ENCODE measurements around the gene MUL1.

The MUL1 gene

DNA sequence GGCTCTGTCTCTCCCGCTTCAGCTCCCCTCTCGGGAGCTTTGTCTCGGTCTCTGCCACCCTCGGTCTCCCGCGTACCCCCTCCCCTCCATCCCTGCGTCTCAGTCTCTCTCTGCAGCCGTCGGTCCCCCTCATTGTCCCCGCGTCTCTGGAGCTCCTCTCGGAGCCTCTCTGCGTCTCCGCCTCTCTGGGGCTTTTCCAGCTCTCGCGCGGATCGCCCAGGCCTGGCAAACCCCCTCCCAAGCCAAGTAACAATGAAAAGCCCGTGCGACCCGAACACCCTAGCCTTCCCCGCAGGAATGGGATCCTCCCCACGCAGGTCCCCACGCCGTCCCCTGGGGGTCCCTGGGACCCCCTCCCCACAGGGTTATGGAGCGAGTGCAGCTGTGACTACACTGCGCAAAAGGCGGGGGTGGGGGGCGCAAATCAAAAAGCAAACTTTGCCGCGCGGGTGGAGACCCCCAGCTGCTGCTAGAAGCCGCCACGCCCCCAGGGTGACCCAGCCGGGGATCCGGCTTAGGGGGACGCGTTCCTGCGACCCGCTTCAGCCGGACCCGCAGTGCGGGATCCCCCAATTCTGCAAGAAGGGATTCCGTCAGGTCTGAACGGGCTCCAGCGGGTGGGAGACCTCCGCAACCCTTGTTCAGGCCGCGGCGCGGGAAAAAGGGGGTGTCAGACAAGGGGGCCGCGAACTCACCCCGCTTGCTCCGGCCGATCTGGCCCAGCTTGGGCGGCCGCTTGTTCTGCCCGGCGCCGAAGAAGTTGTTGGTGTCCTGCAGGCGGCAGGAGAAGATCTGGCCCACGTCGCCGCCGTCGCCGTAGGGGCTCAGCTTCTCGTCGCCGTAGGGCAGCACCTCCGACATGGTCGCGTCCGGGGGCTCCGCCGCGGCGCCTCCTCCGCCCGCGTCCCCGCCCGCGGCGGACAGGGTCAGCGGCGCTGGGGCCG lies 23.2 kb downstream of the MUL1 start:
- peak; percentile 63 for DNase-seq

DNA sequence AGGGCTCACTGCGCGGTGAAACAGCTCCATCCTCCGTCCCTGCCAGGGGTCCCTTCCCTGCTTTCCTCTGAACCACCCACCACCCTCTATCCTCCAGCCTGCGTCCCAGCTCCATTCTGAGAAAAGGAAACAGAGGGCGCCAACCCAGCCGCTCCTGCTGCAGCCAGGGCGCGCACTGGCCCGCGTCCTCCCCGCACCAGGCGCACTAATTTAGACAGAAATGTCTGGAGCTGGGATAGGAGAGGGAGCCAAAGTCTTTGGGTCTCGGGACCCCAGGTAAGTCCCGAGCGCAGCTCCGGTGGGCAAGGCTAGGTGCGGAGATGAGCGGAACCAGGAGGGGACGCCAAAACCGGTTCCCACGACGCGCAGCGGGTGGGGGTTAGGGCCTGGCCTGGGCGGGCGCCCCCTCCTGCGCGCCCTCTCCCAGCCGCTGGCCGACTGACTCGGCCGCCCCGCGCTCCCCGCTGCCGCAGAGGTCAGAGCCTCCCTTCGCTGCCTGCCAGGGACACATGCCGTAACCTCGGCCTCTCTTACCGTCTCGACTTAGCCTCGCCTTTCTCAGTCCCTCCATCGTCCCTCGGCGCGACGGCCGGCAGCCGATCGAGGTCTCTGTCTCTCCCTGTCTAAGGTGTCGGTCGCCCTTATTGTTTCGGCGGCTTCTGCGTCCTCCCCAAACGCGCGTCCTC lies 24.0 kb downstream of the MUL1 start:
- peak; percentile 63 for DNase-seq

DNA sequence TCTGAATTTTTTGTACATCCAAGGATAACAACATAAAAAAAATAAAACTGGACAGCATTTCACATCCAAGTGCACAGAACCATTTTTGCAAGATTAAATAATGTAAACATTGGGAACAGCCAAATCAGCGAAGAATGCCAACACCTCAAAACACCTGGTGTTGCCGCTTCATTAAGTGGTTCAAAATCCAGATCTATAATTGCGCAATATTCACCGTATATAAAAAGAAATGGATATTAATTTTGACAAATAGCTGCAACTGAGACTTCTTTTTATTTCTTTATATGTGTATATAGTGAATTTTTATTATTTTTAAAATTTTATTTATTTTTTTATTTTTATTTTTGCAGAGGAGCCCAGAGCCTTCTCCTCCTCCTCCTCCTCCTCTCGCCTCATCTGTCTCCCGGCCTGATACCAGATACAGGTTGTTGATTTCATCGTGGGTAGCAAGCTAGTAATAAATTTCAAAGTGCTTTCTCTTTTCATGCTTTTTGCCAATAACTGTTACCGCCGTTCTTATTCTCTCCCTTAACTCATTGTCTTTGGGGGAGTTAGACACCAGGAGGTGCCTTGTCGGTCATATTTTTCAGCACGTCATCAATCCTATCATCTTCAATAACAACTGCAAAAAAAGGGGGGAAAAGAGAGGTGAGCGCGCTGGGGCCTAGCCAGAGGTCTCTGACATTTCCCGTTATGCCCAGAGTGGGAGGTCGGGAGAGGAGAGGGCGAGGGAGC lies 24.7 kb downstream of the MUL1 start:
- DNase-seq = peak; percentile 52

DNA sequence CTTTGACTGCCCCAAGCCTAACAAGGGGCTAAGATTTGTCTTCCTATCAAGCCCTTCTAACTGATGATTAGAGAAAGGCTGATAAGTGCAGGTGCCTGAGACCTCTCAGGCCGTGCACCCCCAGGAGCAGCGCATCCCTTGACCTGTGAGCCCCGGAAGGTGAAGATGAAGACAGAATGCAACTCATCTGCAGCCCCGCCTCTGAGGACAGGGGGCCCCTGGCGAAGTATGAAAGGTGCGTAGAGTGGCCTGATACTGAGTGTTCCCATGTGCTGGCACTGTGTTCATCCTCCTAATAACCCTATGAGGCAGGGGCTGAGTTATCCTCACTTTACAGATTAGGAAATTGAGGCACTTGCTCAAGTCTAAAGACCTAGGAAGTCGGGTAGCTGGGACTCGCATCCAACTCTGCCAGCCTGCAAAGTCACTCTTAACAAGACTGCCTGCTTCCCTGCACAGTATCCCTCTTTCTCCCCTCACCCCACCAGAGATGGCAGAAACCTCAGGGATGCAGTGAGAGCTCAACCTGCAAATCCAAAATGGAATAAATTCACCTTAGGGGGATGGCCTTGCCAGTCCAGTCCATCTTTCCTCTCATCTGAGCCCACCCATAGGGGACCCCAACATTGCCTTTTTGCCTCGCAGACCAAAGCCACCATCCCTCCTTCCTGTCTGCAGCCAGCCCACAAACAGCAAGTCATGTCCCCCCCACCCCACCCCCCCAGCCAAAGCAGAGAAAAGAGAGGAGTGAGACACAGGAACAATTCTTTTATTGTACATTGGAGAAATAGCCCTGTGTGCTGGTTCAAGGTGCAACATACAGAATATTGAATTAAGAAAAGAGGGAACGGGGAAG lies 26.1 kb downstream of the MUL1 start:
- DNase-seq = no peak

DNA sequence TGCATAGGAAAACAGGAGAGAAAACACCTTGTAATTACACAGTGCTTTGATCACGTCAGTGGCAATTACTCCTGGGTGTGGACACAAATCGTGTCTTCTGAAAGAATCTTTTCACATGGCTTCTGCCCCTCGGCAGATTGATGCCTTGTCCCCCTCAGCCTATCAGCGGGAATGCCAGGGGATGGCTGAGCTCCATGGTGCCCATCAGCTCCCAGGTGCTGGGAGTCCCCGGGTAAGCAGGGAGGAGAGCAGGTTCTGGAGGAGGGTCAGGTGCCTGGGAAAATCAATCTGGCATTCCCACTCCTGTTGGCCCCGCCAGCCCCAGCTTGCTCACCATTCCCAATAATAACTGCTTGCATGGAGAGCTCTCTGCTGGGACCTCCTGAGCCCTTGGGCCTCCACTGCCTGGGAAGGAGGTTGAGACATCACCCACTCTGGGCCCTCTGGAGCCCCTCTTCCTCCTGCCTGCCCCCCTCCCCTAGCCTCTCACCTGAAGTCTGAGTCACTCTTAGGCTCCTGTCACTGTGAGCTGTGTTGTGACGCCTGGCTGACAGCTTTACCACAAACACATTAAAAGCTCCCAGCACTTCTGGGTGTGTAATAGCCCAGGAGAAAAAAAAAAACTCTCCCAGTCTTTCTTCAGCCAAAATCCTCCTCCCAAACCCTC lies 26.9 kb downstream of the MUL1 start:
- DNase-seq = no peak

DNA sequence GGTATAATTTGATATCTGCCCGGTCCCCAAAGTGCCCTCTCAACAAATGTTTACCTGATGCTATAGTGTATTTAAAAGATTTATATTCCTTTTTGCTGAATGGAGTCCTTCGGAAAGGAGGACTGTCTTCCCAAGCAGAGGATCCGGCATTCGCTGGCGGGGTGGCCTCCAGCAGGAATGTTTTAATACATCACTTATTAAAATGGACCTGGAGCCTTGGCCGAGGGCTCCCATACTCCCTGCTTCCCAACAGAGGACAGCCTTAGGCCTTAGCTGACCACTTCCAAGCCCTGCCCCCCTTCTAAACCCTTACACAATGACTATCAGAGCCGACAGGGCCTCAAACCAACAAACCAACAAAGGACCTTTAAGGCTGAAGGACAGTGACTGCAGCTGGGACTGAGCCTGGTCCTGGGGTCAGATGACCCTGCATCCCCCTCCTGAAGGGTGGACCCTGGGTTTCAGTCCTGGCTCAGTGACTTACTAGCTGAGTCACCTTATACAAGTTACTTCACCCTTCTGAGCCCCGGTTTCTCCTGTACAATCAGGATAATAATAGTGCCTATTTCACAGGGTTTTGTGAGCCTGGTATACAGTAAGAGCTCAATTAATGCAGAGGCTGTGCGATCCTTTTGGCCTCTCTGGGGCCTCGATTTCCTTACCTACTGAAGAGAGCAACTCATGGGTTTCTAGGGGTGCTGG lies 27.6 kb downstream of the MUL1 start:
- DNase-seq = no peak

DNA sequence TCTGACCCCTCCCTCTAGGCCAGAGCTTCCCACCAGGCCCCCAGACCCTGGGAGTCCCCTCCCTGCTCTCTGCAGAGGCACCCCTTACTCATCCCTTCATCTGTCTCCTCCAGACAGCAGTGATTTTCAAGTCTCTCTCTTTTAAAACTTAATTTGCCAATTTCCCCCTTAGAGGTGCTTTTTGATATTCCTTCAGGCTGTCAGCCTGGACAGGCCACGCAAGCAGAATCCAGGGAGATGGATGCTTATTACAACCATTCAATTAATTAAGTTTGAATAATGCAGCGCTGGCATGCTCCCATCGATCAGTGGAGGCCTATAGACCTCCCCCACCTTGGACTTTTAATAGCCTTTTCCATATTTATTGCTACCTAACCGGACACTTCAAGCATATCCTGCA lies 28.1 kb downstream of the MUL1 start:
- no peak for DNase-seq

DNA sequence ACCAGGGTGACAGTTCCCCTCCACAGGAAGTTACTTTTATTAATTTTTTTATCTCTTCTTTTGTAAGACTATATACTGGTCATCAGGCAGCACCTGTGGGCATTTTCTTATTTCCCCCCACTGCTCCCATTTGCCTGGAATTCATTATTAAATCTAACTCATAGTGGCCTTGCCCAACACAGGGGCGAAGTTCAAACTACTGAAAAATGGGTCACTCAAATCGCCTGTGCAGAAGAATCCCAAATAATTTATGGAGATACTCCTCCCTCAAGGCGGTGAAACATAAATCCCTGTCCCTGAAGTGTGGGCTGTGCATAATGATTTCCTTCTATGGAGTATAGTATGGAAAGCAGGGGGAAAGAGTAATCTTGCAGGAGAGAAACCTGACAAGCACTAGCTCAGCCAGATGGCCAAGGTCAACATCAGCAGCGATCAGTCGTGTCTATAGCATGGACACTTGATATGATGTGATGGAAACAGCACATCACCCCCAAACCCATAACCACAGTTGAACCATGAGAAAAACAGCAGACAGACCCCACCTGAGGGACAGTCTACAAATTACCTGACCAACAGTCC lies 29.8 kb downstream of the MUL1 start:
- no peak for DNase-seq

DNA sequence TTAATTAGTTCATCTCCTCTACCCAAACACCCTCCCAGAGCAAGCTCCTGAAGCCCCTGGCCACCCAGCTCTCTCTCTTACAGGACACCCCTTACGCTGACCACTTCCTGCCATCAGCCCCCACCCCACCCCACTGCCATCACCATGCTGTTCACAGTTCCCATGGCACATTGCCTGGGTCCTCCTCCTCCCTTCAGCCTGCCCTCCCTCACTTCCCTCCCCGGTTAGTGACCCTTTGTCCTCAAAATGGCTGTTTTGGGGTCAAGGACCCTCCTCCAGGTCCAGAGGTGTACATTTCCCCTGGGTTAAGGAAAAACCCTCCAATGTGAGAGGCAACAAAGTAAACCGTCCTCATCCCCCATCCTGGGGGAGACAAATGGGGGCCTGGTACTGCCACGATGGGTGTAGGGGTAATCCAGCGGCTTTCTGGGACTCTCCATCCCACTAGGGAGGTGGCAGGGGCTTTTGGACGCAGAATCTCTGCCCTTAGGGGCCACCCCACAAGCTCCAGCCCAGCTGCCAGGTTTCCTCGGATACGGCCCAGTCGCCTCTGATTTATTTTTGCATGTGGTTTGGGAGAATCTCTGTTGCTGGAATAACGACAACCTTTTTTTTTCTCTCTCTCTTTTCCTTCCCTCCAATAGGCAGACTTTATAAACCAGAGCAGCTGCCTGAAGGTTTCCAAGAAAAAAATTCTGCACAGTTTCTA lies 30.4 kb downstream of the MUL1 start:
- DNase-seq = no peak

DNA sequence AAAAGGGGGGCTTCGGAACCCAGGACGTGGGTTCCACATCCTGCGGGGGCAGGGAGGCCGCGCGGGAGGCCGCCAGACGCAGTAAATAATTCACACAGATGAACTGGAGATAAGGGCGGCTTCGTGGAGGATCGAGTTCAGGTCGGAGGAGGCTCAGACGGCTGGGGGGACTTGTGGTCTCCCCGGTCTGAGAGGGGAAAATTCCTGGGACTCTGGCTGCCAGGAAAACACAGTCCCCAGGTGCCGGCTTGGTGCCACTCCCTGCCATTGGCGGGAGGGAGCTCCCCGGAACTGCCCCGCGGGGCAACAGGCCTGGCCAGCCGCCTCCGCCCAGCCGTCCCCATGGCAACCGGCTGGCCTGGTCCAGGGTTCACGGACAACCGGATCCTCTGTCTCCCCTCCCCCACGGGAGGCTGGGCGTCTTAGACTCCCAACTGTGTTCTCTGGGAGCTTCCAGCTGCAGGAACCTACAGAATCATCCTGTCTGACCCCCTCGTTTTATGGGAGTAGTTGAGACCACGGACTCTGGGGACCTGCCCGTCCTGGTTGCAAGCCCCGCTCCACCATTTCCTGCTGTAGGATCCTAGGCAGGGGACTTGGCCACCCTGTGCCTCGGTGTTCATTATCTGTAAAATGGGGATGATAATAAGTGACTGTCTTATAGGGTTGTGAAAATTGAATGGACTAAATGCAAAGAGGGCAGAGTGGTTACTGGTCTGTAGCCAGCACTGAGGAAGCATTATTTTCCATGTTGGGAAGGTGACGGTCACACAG lies 31.5 kb downstream of the MUL1 start:
- DNase-seq = no peak

DNA sequence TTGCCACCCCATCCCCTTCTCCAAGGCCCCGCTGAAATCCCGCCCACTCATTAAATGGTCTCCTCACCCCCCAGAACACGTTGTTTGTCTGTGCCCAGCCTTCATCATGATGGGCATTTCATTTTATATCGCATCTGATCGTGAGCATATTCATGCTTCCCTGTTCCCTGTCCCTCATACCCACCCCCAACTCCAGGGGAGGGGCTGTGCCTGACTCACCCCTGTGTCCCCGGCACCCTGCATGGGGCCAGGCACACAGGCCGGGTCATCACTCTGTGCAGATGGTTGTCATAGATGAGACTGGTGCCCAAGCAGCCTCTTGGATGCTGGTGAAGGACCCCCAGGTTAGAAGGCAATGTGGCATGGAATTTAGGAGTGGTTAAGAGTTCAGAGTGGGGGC lies 33.0 kb downstream of the MUL1 start:
- no peak for DNase-seq

DNA sequence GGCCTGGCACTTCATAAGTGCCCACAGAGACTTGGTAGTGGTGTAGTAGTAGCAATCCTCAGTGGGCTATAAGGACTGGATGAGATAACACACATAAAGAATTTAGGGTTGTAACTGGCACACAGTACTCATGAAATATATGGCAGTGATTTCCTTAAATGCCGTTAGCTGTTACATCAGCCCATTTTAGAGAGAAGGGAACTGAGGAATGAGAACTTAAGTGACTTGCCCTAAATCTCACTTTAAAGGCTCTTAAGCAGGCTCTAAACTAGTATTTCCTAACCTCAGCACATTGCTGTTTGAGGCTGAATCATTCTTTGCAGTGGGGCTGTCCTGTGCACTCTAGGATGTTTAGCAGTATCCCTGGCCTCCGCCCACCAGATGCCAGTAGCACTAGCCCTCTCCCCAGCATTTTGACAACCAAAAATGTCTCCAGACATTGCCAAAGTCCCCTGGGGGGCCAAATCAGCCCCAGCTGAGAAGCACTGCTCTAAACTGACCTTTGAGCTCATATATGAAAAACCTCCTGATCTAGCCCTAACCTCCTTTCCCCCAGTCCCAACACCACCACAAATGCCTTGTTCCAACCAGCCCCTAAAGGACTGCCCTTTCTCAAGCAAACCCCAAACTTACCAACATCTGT lies 33.5 kb downstream of the MUL1 start:
- DNase-seq = no peak

DNA sequence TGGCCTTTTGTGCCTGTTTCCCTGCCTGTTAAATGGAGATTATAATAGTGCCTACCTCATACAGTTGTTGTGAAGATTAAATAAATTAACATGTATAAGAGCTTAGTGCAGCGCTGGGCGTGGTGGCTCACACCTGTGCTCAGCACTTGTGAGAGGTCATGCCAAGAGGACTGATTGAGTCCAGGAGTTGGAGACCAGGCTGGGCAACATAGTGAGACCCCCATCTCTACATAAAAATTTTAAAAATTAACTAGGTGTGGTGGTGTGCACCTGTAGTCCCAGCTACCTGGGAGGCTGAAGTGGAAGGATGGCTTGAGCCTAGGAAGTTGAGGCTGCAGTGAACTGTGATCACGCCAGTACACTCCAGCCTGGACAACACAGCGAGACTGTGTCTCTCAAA lies 34.1 kb downstream of the MUL1 start:
- DNase-seq = no peak

DNA sequence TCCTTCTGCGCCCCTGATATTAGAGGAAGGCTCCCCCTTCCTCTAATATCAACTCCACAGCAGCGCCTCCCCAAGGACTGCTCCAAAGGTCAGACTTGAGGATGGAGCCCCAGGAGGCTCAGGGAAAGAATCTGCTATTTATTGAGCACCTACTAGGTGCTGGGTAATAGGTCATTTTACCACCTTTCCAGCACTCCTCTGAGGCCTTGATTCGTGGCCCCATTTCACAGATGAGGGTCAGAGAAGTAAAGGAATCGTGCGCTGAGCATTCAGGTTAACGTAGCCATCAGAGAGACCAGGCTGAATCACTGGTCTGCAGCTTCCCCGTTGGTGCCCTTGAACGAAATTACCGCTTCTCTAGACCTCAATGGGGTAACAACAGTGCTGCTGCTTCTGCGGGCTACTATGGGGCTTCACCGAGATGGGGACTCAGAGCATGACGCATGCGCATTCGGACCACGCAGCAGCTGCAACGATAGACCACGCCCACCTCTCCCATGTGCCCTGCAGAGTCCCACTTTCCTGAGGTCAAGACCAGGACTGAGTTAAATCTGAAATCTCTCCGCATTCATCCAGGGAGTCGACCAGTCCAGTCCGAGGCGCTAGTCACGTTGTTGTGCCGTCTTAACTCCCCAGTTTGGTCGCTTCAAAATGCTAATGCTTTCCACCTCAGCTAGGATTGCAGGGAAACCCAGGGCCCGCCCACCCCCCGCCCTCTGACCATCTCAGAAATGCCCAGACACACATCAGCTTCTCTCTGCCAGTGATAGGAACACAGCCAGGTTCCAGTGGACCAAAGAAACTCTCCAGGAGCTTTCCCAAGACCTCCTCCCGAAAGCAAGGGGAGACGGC lies 34.9 kb downstream of the MUL1 start:
- no peak for DNase-seq

DNA sequence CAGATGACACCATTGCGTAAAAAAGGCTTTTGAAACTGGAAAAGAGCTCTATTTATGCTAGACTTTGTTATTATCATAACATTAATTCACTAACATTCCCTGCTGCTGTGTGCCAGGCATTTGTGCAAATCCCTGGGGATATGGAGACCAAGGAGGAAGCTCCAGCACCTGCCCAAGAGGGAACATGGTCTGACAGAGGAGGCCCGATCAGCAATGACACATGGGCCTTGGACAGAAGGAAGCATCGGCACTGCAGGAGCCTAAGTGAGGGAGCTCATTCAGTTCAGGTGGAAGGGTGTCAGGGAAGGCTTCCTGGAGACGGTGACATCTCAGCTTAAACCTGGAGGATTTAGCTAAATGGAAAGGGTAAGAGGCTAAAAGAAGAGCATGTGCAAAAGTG lies 35.8 kb downstream of the MUL1 start:
- no peak for DNase-seq

DNA sequence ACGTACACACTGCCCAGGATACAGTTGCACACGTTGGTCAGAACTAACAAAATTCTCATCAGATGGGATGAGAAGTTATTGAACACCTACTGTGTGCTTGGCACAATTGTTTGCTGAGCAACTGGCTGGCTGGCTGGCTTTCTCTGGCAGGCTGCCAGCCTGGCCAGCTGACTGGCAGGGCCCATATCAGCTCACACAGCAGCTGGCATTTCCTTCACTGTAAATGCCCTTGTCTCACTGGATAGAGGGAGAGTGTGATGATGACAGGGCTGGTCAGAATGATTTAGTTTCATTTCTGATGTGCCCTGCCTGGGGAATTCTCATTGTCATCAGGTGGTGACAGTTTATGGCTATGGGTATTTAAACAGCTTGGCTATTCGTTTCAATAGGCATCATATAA lies 37.8 kb downstream of the MUL1 start:
- DNase-seq = peak; percentile 73

DNA sequence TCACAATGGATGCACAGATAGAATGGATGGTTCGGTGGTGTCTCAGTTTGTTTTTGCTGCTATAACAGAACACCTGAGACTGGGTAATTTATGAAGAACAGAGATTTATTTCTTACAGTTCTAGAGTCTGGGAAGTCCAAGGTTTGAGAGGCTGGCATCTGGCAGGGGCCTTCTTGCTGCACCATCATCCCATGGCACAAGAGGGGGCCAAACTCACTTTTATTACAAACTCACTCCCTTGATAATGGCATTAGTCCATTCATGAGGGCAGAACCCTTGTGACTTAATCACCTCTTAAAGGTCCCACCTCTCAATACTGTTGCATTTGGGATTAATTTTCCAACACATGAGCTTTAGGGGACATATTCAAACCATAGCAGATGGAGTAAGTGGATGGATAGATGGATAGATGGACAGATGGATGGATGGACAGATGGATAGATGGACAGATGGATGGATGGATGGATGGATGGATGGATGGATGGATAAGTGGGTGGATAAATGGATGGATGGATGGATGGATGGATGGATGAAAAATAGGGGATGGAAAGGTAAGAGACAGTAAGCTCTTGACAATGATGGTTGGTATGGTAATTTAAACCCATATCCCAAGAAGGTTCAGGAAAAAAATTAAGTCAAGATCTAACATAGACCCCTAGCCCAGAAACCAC lies 38.4 kb downstream of the MUL1 start:
- DNase-seq = no peak
